HG02852 (cell line): ENCODE data around the gene HIPK2.
"Not testable (repeated sequence)": the region's sequence is repeated elsewhere in the genome, so short reads cannot be mapped to it uniquely, and the experiment has no call there.

Experiments used
- ATAC-seq: cut with Tn5 transposase; IDR thresholded peaks from one replicate; pipeline ENCODE4 v1.9.1; 2021; ENCODE audit warnings: mild to moderate bottlenecking, moderate library complexity; ENCODE audit not compliant: unreplicated experiment

The HIPK2 gene

GRCh38 chr7:139635526-139636302, 142.1 kb downstream of the HIPK2 start:
- no peak for ATAC-seq

GRCh38 chr7:139634087-139634486, 143.7 kb downstream of the HIPK2 start:
- ATAC-seq: no peak

GRCh38 chr7:139631520-139632031, 146.2 kb downstream of the HIPK2 start:
- no peak for ATAC-seq

GRCh38 chr7:139630643-139631519, 146.9 kb downstream of the HIPK2 start:
- ATAC-seq: no peak

GRCh38 chr7:139629392-139630082, 148.3 kb downstream of the HIPK2 start:
- no peak for ATAC-seq

GRCh38 chr7:139627831-139628230, 150.0 kb downstream of the HIPK2 start:
- ATAC-seq: no peak

- ATAC-seq: no peak
Measured at GRCh38 chr7:139626817-139627216, 151.0 kb downstream of the HIPK2 start.

GRCh38 chr7:139623518-139623917, 154.3 kb downstream of the HIPK2 start:
- ATAC-seq: no peak

GRCh38 chr7:139620676-139621344, 157.0 kb downstream of the HIPK2 start:
- ATAC-seq: peak; percentile 73

GRCh38 chr7:139619367-139619657, 158.5 kb downstream of the HIPK2 start:
- no peak for ATAC-seq

GRCh38 chr7:139618482-139619366, 159.1 kb downstream of the HIPK2 start:
- no peak for ATAC-seq

GRCh38 chr7:139617074-139617473, 160.7 kb downstream of the HIPK2 start:
- no peak for ATAC-seq

- no peak for ATAC-seq
Measured at GRCh38 chr7:139614886-139615285, 162.9 kb downstream of the HIPK2 start.

- ATAC-seq: no peak
Measured at GRCh38 chr7:139613971-139614411, 163.8 kb downstream of the HIPK2 start.

- not testable (repeated sequence) for ATAC-seq
Measured at GRCh38 chr7:139611556-139611955, 166.2 kb downstream of the HIPK2 start.

- no peak for ATAC-seq
Measured at GRCh38 chr7:139610595-139610994, 167.2 kb downstream of the HIPK2 start.

GRCh38 chr7:139603896-139604295, 173.9 kb downstream of the HIPK2 start:
- no peak for ATAC-seq

- ATAC-seq: no peak
Measured at GRCh38 chr7:139603282-139603681, 174.5 kb downstream of the HIPK2 start.

GRCh38 chr7:139602143-139602722, 175.6 kb downstream of the HIPK2 start:
- no peak for ATAC-seq
